Measurements from ENCODE around the gene TUT1. TPM values are rescaled to one million over a fixed set of nuclear protein-coding genes. Genes with fewer than 3 reads are reported as not detected.

The TUT1 gene
- total and polyA plus RNA-seq, 2 of the 4 experiments (the other 2 are of a cell fraction) = 4.3 to 10.1 TPM

GRCh38 chr11:62553839-62554361 lies 37.4 kb downstream of the TUT1 start:
- no CpG with 5 or more reads among the region's 8 CpGs for WGBS, 2 experiments (ENCODE audit: extremely low coverage in 2 of 2, insufficient read length in 1 of 2)
- ATAC-seq (ENCODE audit: low read depth) (peak; percentile 19), DNase-seq (peak; percentile 92)
- peak overlapping the region; percentile 92 for H2BK15ac ChIP-seq (ENCODE audit: low read depth, low read length)
- H3K4me2 ChIP-seq (ENCODE audit: low read depth, low read length) = peak overlapping the region; percentile 93
- H3K56ac ChIP-seq (ENCODE audit: extremely low read depth, insufficient read depth, low read length) = peak overlapping the region; percentile 99
- ChIA-PET POLR2A (ENCODE audit: unreplicated experiment) (interaction anchor here (2.0 kb wide), 1 partner anchor 10 kb away, joined by 16 read pairs; no protein-coding TSS in a partner anchor), CTCF (interaction anchor here (3.0 to 3.1 kb wide), 2 partner anchors 11 to 129 kb away, joined by 13 to 23 read pairs; no protein-coding TSS in a partner anchor)
- H2AK5ac ChIP-seq (ENCODE audit: low read depth, low read length) = peak overlapping the region; percentile 99
- no peaks in the 10 kb centered on the region for H3K9me3 ChIP-seq (ENCODE audit: control insufficient read depth, insufficient read depth, low read length)
- H4K91ac ChIP-seq (ENCODE audit: insufficient read depth, low read depth, low read length) = peak overlapping the region; percentile 99
- peak overlapping the region; percentile 98 for H3K4ac ChIP-seq (ENCODE audit: low read depth, low read length)
- H3K9ac ChIP-seq (ENCODE audit: low read depth, low read length) = peak overlapping the region; percentile 66
- H3K27me3 ChIP-seq (ENCODE audit: control insufficient read depth, insufficient read depth, low read length) = no peaks in the 10 kb centered on the region
- H3K18ac ChIP-seq (ENCODE audit: low read depth, low read length) = peak overlapping the region; percentile 93
- peak overlapping the region; percentile 100 for H3K23ac ChIP-seq (ENCODE audit: low read depth, low read length)
- peak overlapping the region; percentile 97 for H3K14ac ChIP-seq (replicated peaks; ENCODE audit: low read depth, low read length)
- BruUV-seq (replicated peaks) = no TSS peak
- peak overlapping the region; percentile 96 for H2AK9ac ChIP-seq (replicated peaks; ENCODE audit: low read depth, low read length, poor library complexity)
- H4K5ac ChIP-seq (ENCODE audit: low read depth, low read length) = peak overlapping the region; percentile 82
- peaks cover 12 to 56% of the 10 kb centered on the region in 2 experiments; a peak in 3 of 4 replicates for H3K79me1 ChIP-seq (ENCODE audit: low read depth in 1 of 2, low read length in 2 of 2)
- in situ Hi-C loops (cut with MboI; ENCODE audit: low sequenced_read_pairs) = loop anchor here (5.0 kb wide), 1 partner anchor 132 kb away; no protein-coding TSS in a partner anchor
- intact Hi-C loops (cut with micrococcal nuclease) = no loop called here
- H4K20me1 ChIP-seq (ENCODE audit: insufficient read depth, low read length) = peaks cover 21% of the 10 kb centered on the region
- peak overlapping the region; percentile 99 for H2BK20ac ChIP-seq (ENCODE audit: low read depth, low read length)
- H2BK5ac ChIP-seq (ENCODE audit: low read depth, low read length, poor library complexity, severe bottlenecking) = peak overlapping the region; percentile 99
- H3K4me1 ChIP-seq (ENCODE audit: control insufficient read depth, insufficient read depth, low read length) = peaks cover 38% of the 10 kb centered on the region
- TF ChIP-seq MXI1 (IDR thresholded peaks at IDR 0.05; ENCODE audit: borderline replicate concordance, low read depth, low read length) (0 out of 2 replicates have a peak, but pooled peaks have one; percentile 21), RCOR1 (IDR thresholded peaks at IDR 0.05; ENCODE audit: insufficient replicate concordance, low read length) (peak; percentile 17), CEBPB (IDR thresholded peaks at IDR 0.05; ENCODE audit: low read depth, low read length) (no peak; the same call in 1 of the 2 replicates), MAZ (IDR thresholded peaks at IDR 0.05; ENCODE audit: borderline replicate concordance, low read depth, low read length) (peak; percentile 16; the same call in 1 of the 2 replicates)
- peak overlapping the region; percentile 26; the same call in 1 of the 2 replicates for H3K4me3 ChIP-seq (ENCODE audit: insufficient read depth, low read depth, low read length)
- peak overlapping the region; percentile 97 for H3K27ac ChIP-seq (ENCODE audit: insufficient read depth, low read length)
- H4K8ac ChIP-seq (ENCODE audit: low read depth in 2 of 2, low read length in 2 of 2) = peak overlapping the region; percentile 93 to 99
- H3K36me3 ChIP-seq (ENCODE audit: control insufficient read depth, insufficient read depth, low read length) = peaks cover 7% of the 10 kb centered on the region
- dilution Hi-C loops (cut with HindIII; ENCODE audit: low sequenced_read_pairs, unreplicated experiment) = no loop called here
- H2BK120ac ChIP-seq (ENCODE audit: low read depth, low read length) = peak overlapping the region; percentile 99
- H2AFZ ChIP-seq (replicated peaks; ENCODE audit: low read length, poor library complexity) = peak overlapping the region; percentile 92
- peaks cover 27% of the 10 kb centered on the region for H3K9me1 ChIP-seq (ENCODE audit: insufficient read depth, low read length)
